Hypothalamus (tissue), 51 donors: ENCODE results near the gene HYKK.
"Not testable (repeated sequence)": the region's sequence is repeated elsewhere in the genome, so short reads cannot be mapped to it uniquely, and the experiment has no call there.

Experiments
- DNase-seq, 51 donors: peaks; one replicate each; lab custom pipeline; 2025; lab: John Stamatoyannopoulos, UW

Gene HYKK

GRCh38 chr15:78539464-78540140, 32.2 kb downstream of the HYKK start:
- peak in 4 of 51 donors; percentile 0 to 22 (median 4) for DNase-seq

- peak; percentile 61 to 98 (median 87) for DNase-seq
These were observed 32.9 kb downstream of the HYKK start, which contains the start of gene PSMA4 for GRCh38 chr15:78540141-78540870. Gene PSMA4, plus strand, starts transcription at chr15:78540444. Its CDS starts 1,484 bp downstream, at chr15:78541928.

- DNase-seq = no peak
These were observed 33.7 kb downstream of the HYKK start for GRCh38 chr15:78540871-78541743.

- DNase-seq = no peak
These were observed 34.3 kb downstream of the HYKK start for GRCh38 chr15:78541744-78542034.

- DNase-seq = no peak
These were observed 35.3 kb downstream of the HYKK start for GRCh38 chr15:78542647-78543046.

- no peak for DNase-seq
These were observed 42.8 kb downstream of the HYKK start for GRCh38 chr15:78550194-78550593.

- DNase-seq = no peak
These were observed 43.4 kb downstream of the HYKK start for GRCh38 chr15:78550815-78551214.

GRCh38 chr15:78551902-78552301, 44.5 kb downstream of the HYKK start:
- DNase-seq = no peak

GRCh38 chr15:78552597-78552996, 45.2 kb downstream of the HYKK start:
- DNase-seq = no peak

- DNase-seq = not testable (repeated sequence)
These were observed 52.8 kb downstream of the HYKK start for GRCh38 chr15:78560201-78560600.

GRCh38 chr15:78561490-78561889, 54.1 kb downstream of the HYKK start:
- no peak for DNase-seq

- DNase-seq = no peak
These were observed 55.7 kb downstream of the HYKK start for GRCh38 chr15:78563092-78563491.

- DNase-seq = no peak
These were observed 57.3 kb downstream of the HYKK start for GRCh38 chr15:78564743-78565096.

GRCh38 chr15:78565097-78565950, 57.9 kb downstream of the HYKK start, which contains the start of gene CHRNA5:
Gene CHRNA5, plus strand, starts transcription at chr15:78565520. Its CDS starts 200 bp downstream, at chr15:78565720.
- peak in 25 of 51 donors; percentile 1 to 38 (median 14) for DNase-seq

- DNase-seq = no peak
These were observed 58.8 kb downstream of the HYKK start for GRCh38 chr15:78565951-78566774.

GRCh38 chr15:78567531-78567930, 60.2 kb downstream of the HYKK start:
- DNase-seq = no peak

GRCh38 chr15:78570710-78571109, 63.3 kb downstream of the HYKK start:
- DNase-seq = no peak

GRCh38 chr15:78571382-78571781, 64.0 kb downstream of the HYKK start:
- no peak for DNase-seq

GRCh38 chr15:78573416-78573815, 66.0 kb downstream of the HYKK start:
- DNase-seq = no peak
